Liver (tissue), 9 donors: ENCODE measurements around the gene DDI1. TPM values are rescaled to one million over a fixed set of nuclear protein-coding genes. Genes with fewer than 3 reads are reported as not detected.

Experiments
- DNase-seq: peaks from one replicate; pipeline ENCODE4 v3.0.0-alpha.2; 2017; ENCODE audit warnings: low spot score
- H3K27ac ChIP-seq, 2 donors: one replicate each; pipeline ENCODE4 v1.7.0; 2013; ENCODE audit warnings: inconsistent platforms in 2 of 2, low read length in 2 of 2, control low read depth in 1 of 2, low read depth in 1 of 2, mild to moderate bottlenecking in 1 of 2
- H3K27me3 ChIP-seq, 4 donors: one replicate each; pipeline versions ENCODE4 v1.6.1 to v1.7.0; 2013; ENCODE audit warnings: low read length in 3 of 4, inconsistent platforms in 1 of 4, mild to moderate bottlenecking in 1 of 4, moderate library complexity in 1 of 4; ENCODE audit not compliant: control insufficient read depth in 4 of 4, insufficient read depth in 4 of 4
- H3K36me3 ChIP-seq, 4 donors: one replicate each; pipeline versions ENCODE4 v1.6.1 to v1.7.0; 2013; ENCODE audit warnings: low read length in 3 of 4, mild to moderate bottlenecking in 3 of 4, low read depth in 1 of 4, moderate library complexity in 1 of 4; ENCODE audit not compliant: control insufficient read depth in 4 of 4, insufficient read depth in 3 of 4
- H3K4me1 ChIP-seq, 4 donors: one replicate each; pipeline versions ENCODE4 v1.6.1 to v1.7.0; 2013; ENCODE audit warnings: low read length in 3 of 4, mild to moderate bottlenecking in 3 of 4, moderate library complexity in 1 of 4; ENCODE audit not compliant: control insufficient read depth in 4 of 4, insufficient read depth in 4 of 4
- H3K4me3 ChIP-seq, 3 donors: one replicate each; pipeline versions ENCODE4 v1.6.1 to v1.7.0; 2013; ENCODE audit warnings: low read length in 3 of 3, control low read depth in 1 of 3, low read depth in 1 of 3, mild to moderate bottlenecking in 1 of 3
- H3K9ac ChIP-seq, 2 donors: one replicate each; pipeline ENCODE4 v1.7.0; 2013; ENCODE audit warnings: low read length in 2 of 2, mild to moderate bottlenecking in 2 of 2, moderate library complexity in 2 of 2, control low read depth in 1 of 2, low read depth in 1 of 2
- H3K9me3 ChIP-seq, 4 donors: one replicate each; pipeline versions ENCODE4 v1.6.1 to v1.7.0; 2013; ENCODE audit warnings: low read length in 3 of 4; ENCODE audit not compliant: control insufficient read depth in 4 of 4
- ATF3 ChIP-seq: IDR thresholded peaks from 2 replicates; pipeline ENCODE4 v1.6.1; 2016; ENCODE audit warnings: antibody characterized with exemption
- CTCF ChIP-seq: fragments of 150-350 bp; IDR thresholded peaks from 2 replicates; pipeline ENCODE4 v1.5.1; 2017; ENCODE audit warnings: improper control_type of control experiment, low read depth, low read length; ENCODE audit not compliant: missing input control
- FOXA2 ChIP-seq: IDR thresholded peaks from 2 replicates; pipeline ENCODE4 v1.6.1; 2016; ENCODE audit warnings: antibody characterized with exemption
- HNF4G ChIP-seq: IDR thresholded peaks from 2 replicates; pipeline ENCODE4 v1.6.1; 2016; ENCODE audit warnings: antibody characterized with exemption
- JUND ChIP-seq, 2 donors: IDR thresholded peaks; 2 replicates each; pipeline ENCODE4 v1.6.1; 2016; ENCODE audit warnings: antibody characterized with exemption in 2 of 2
- REST ChIP-seq: IDR thresholded peaks from 2 replicates; pipeline ENCODE4 v1.6.1; 2016; ENCODE audit warnings: antibody characterized with exemption, mild to moderate bottlenecking
- RXRA ChIP-seq, 2 donors: IDR thresholded peaks; 2 replicates each; pipeline ENCODE4 v1.6.1; 2017 to 2018; ENCODE audit warnings: antibody characterized with exemption in 2 of 2, mild to moderate bottlenecking in 1 of 2
- SP1 ChIP-seq: IDR thresholded peaks from 2 replicates; pipeline ENCODE4 v1.6.1; 2018; ENCODE audit warnings: antibody characterized with exemption, mild to moderate bottlenecking
- YY1 ChIP-seq: IDR thresholded peaks from 2 replicates; pipeline ENCODE4 v1.6.1; 2016; ENCODE audit warnings: antibody characterized with exemption, mild to moderate bottlenecking
- ZBTB33 ChIP-seq: IDR thresholded peaks from 2 replicates; pipeline ENCODE4 v1.6.1; 2016; ENCODE audit warnings: antibody characterized with exemption
- WGBS: extraction: QIAGEN DNeasy Blood & Tissue Kit; methylation state at CpG from one replicate; pipeline ENCODE4 v1.1.7; 2013; 5-methylcytosine and 5-hydroxymethylcytosine counted together
- polyA plus RNA-seq, 2 donors: library from polyadenylated mRNA; stranded (reverse) in 1 of 2; unstranded in 1 of 2; fragments of 200-250 nt in 1 of 2; fragments of >200 nt in 1 of 2; fragmentation: Nextera tagmentation in 1 of 2; extraction: Ambion mirVana in 1 of 2; gene quantifications; one replicate each; pipeline versions ENCODE4 v1.2.1 to v1.2.3, GENCODE V29; 2013 to 2015
- total RNA-seq, 2 donors: library from RNA; depleted of rRNA; stranded (reverse); fragments of >200 nt; gene quantifications; one replicate each; pipeline ENCODE4 v1.2.3, GENCODE V29; 2014
- donor health status: healthy.
- donor health status: healthy.
- donor health status: healthy.
- donor health status: healthy.
- donor health status: healthy.

DDI1 gene
- total and polyA plus RNA-seq, 4 donors, result 0.07 TPM; not detected in 3

- 84% methylated on average over 5 of the region's 5 CpGs for WGBS
- Histone ChIP-seq H3K4me1 (no peaks in the 10 kb centered on the region), H3K9ac (no peak overlapping the region), H3K4me3 (no peak overlapping the region), H3K27ac (no peak overlapping the region), H3K36me3 (no peaks in the 10 kb centered on the region), H3K27me3 (no peaks in the 10 kb centered on the region), H3K9me3 (no peaks in the 10 kb centered on the region)
- no peak for TF ChIP-seq JUND (IDR thresholded peaks at IDR 0.05)
- no peak for TF ChIP-seq SP1
- no peak for TF ChIP-seq YY1
- no peak for TF ChIP-seq REST
- TF ChIP-seq CTCF, result no peak
- TF ChIP-seq HNF4G, result no peak
- no peak for TF ChIP-seq ZBTB33
- no peak for TF ChIP-seq RXRA (IDR thresholded peaks at IDR 0.05)
- TF ChIP-seq FOXA2, result no peak
- TF ChIP-seq ATF3, result no peak
- no peak for DNase-seq
Measured at GRCh38 chr11:103998826-103999508, 37.5 kb upstream of the DDI1 start.

GRCh38 chr11:104000798-104001197 is 35.6 kb upstream of the DDI1 start:
- no peak overlapping the region for H3K4me3 ChIP-seq
- no peaks in the 10 kb centered on the region for H3K9me3 ChIP-seq
- no peaks in the 10 kb centered on the region for H3K4me1 ChIP-seq
- H3K27me3 ChIP-seq, result no peaks in the 10 kb centered on the region
- no peak overlapping the region for H3K27ac ChIP-seq
- H3K36me3 ChIP-seq, result no peaks in the 10 kb centered on the region
- no peak for TF ChIP-seq CTCF
- no peak overlapping the region for H3K9ac ChIP-seq
- no peak for DNase-seq
- WGBS, result 62% methylated on average over 5 of the region's 5 CpGs
